GM12878 (cell line): ENCODE measurements around the gene CAMTA1. TPM values are rescaled to one million over a fixed set of nuclear protein-coding genes. Genes with fewer than 3 reads are reported as not detected.

ENCODE experiments used
- ATAC-seq: fragments of 200-7000 bp; cut with Tn5 transposase; 3 replicates; pipeline ENCODE4 v1.9.1; 2020; ENCODE audit warnings: mild to moderate bottlenecking, moderate library complexity
- BruUV-seq: library from RNA; stranded (reverse); fragments of 400-500 nt; replicated peaks from 2 replicates; lab custom pipeline; 2021; lab: Mats Ljungman, UMichigan
- CTCF ChIA-PET: fragments of 300-600 bp; sonication (Branson Sonifier 250); formaldehyde crosslinking; extraction: SDS; loops from one replicate; lab custom pipeline; 2021; ENCODE audit warnings: inconsistent platforms; lab: Yijun Ruan, JAX
- POLR2A ChIA-PET: fragments of 350-600 bp; formaldehyde crosslinking; extraction: SDS; loops from one replicate; lab custom pipeline; 2021; ENCODE audit warnings: inconsistent platforms; lab: Charles Lee
- RAD21 ChIA-PET: fragments of 300-600 bp; sonication (Branson Sonifier 250); formaldehyde crosslinking; loops from one replicate; lab custom pipeline; 2023; ENCODE audit warnings: antibody characterized with exemption; ENCODE audit not compliant: unreplicated experiment; lab: Charles Lee
- SMC1A ChIA-PET: fragments of 300-600 bp; sonication (Branson Sonifier 250); formaldehyde crosslinking; loops from one replicate; lab custom pipeline; 2023; ENCODE audit not compliant: unreplicated experiment, uncharacterized antibody; lab: Charles Lee
- DNase-seq: peaks from one replicate; pipeline ENCODE4 v3.0.0-alpha.2; 2011; ENCODE audit warnings: low read depth, low spot score
- FAIRE-seq: peaks from 3 replicates; lab custom pipeline; 2011; peaks lifted over from hg19 to GRCh38; lab: Jason Lieb, UNC
- H2AFZ ChIP-seq: 2 replicates; pipeline ENCODE4 v1.6.0; 2011; ENCODE audit warnings: low read depth, low read length, control low read depth; ENCODE audit not compliant: control insufficient read depth
- H3K27ac ChIP-seq: 2 replicates; pipeline ENCODE4 v1.5.1; 2011; ENCODE audit warnings: control low read depth; ENCODE audit not compliant: control insufficient read depth, insufficient read depth
- H3K27me3 ChIP-seq, 2 experiments: replicated peaks in 1 of 2; 2 replicates each; pipeline versions ENCODE4 v1.6.0 to v1.6.1; 2011; ENCODE audit warnings: low read length in 1 of 2; ENCODE audit not compliant: control insufficient read depth in 2 of 2, insufficient read depth in 2 of 2
- H3K36me3 ChIP-seq, 2 experiments: 2 replicates each; pipeline ENCODE4 v1.5.1; 2011; ENCODE audit warnings: low read length in 1 of 2; ENCODE audit not compliant: control insufficient read depth in 2 of 2, insufficient read depth in 2 of 2
- H3K4me1 ChIP-seq: 2 replicates; pipeline ENCODE4 v1.6.1; 2011; ENCODE audit warnings: mild to moderate bottlenecking, low read length, moderate library complexity, mixed read lengths; ENCODE audit not compliant: control insufficient read depth, insufficient read depth
- H3K4me2 ChIP-seq: 2 replicates; pipeline ENCODE4 v1.6.0; 2011; ENCODE audit warnings: control low read depth; ENCODE audit not compliant: control insufficient read depth, insufficient read depth
- H3K4me3 ChIP-seq: fragments of 200-600 bp; sonication (generic); 2 replicates; pipeline ENCODE4 v1.5.1; 2016
- H3K79me2 ChIP-seq: 2 replicates; pipeline ENCODE4 v1.6.0; 2011; ENCODE audit warnings: low read length; ENCODE audit not compliant: control insufficient read depth, insufficient read depth
- H3K9ac ChIP-seq: 2 replicates; pipeline ENCODE4 v1.8.0; 2011; ENCODE audit warnings: low read length, control low read depth, mixed read lengths; ENCODE audit not compliant: control insufficient read depth, insufficient read depth
- H3K9me3 ChIP-seq: replicated peaks from 3 replicates; pipeline ENCODE4 v1.5.1; 2011; ENCODE audit warnings: mild to moderate bottlenecking, low read length; ENCODE audit not compliant: control insufficient read depth, insufficient read depth
- H4K20me1 ChIP-seq: 2 replicates; pipeline ENCODE4 v1.6.0; 2011; ENCODE audit not compliant: control insufficient read depth, insufficient read depth
- CBX5 ChIP-seq: sonication (generic); IDR thresholded peaks from 2 replicates; pipeline ENCODE4 v1.6.1; 2016; ENCODE audit warnings: low read depth, moderate library complexity, mild to moderate bottlenecking, inconsistent platforms
- CHD2 ChIP-seq: IDR thresholded peaks from 2 replicates; pipeline ENCODE4 v1.6.1; 2011; ENCODE audit warnings: low read depth, low read length, improper control_type of control experiment, borderline replicate concordance
- EP300 ChIP-seq, 2 experiments: fragments of 150-350 bp in 1 of 2; IDR thresholded peaks; 2 replicates each; pipeline ENCODE4 v1.6.1; 2011 to 2012; ENCODE audit warnings: low read depth in 2 of 2, low read length in 2 of 2, borderline replicate concordance in 1 of 2, improper control_type of control experiment in 1 of 2, inconsistent platforms in 1 of 2; ENCODE audit not compliant: control insufficient read depth in 1 of 2
- FOS ChIP-seq: IDR thresholded peaks from 3 replicates; pipeline ENCODE4 v1.6.1; 2011; ENCODE audit warnings: borderline replicate concordance; ENCODE audit not compliant: insufficient read length; ENCODE audit errors: extremely low read depth
- IKZF2 ChIP-seq, 2 experiments: fragments of 450-650 bp; IDR thresholded peaks; 2 replicates each; pipeline ENCODE4 v1.6.1; 2017; ENCODE audit warnings: mild to moderate bottlenecking in 2 of 2, moderate library complexity in 2 of 2
- JUND ChIP-seq: IDR thresholded peaks from 2 replicates; pipeline ENCODE4 v1.6.1; 2012; ENCODE audit warnings: low read depth, mild to moderate bottlenecking, low read length, improper control_type of control experiment, moderate library complexity
- MYB ChIP-seq: fragments of 150-350 bp; IDR thresholded peaks from 2 replicates; pipeline ENCODE4 v1.6.1; 2014; ENCODE audit warnings: mild to moderate bottlenecking, low read depth, low read length, borderline replicate concordance
- NFXL1 ChIP-seq: fragments of 450-650 bp; IDR thresholded peaks from 2 replicates; pipeline ENCODE4 v1.6.1; 2017; ENCODE audit warnings: antibody characterized with exemption, mild to moderate bottlenecking, borderline replicate concordance
- NRF1 ChIP-seq: conservative IDR thresholded peaks from 2 replicates; pipeline ENCODE4 v1.6.1; 2011; ENCODE audit warnings: mild to moderate bottlenecking, low read depth, low read length, improper control_type of control experiment
- PAX8 ChIP-seq: fragments of 450-650 bp; IDR thresholded peaks from 2 replicates; pipeline ENCODE4 v1.6.1; 2017; ENCODE audit warnings: mild to moderate bottlenecking, moderate library complexity
- POLR2A ChIP-seq: IDR thresholded peaks from 2 replicates; pipeline ENCODE4 v1.6.1; 2011; ENCODE audit warnings: low read depth, mild to moderate bottlenecking, low read length
- RFX5 ChIP-seq: IDR thresholded peaks from 2 replicates; pipeline ENCODE4 v1.6.1; 2011; ENCODE audit warnings: low read depth, low read length, improper control_type of control experiment
- SIX5 ChIP-seq: IDR thresholded peaks from 2 replicates; pipeline ENCODE4 v1.6.1; 2011; ENCODE audit warnings: mild to moderate bottlenecking, low read depth, low read length, moderate library complexity; ENCODE audit not compliant: severe bottlenecking
- TCF3 ChIP-seq: IDR thresholded peaks from 2 replicates; pipeline ENCODE4 v1.6.1; 2012; ENCODE audit warnings: low read depth, mild to moderate bottlenecking, low read length, borderline replicate concordance; ENCODE audit not compliant: insufficient read depth
- YBX1 ChIP-seq: fragments of 450-650 bp; IDR thresholded peaks from 2 replicates; pipeline ENCODE4 v1.6.1; 2016; ENCODE audit warnings: antibody characterized with exemption
- ZNF207 ChIP-seq: fragments of 450-650 bp; IDR thresholded peaks from 2 replicates; pipeline ENCODE4 v1.6.1; 2014; ENCODE audit warnings: antibody characterized with exemption, mild to moderate bottlenecking, borderline replicate concordance
- ZNF384 ChIP-seq: IDR thresholded peaks from 2 replicates; pipeline ENCODE4 v1.6.1; 2012; ENCODE audit warnings: low read depth, mild to moderate bottlenecking, low read length, improper control_type of control experiment, borderline replicate concordance
- WGBS: methylation state at CpG from one replicate; pipeline ENCODE4 v1.1.6; 2016; ENCODE audit warnings: low lambda C conversion rate; ENCODE audit not compliant: insufficient replicate concordance, insufficient coverage; ENCODE audit errors: missing lambda C conversion rate; 5-methylcytosine and 5-hydroxymethylcytosine counted together
- in situ Hi-C: fragments of 300-500 bp; cut with MboI; formaldehyde crosslinking; loops from 9 replicates; pipeline ENCODE4 v1.14.3; 2018; ENCODE audit warnings: mixed read lengths
- intact Hi-C: fragments of 100-400 bp; cut with micrococcal nuclease; formaldehyde crosslinking; loops from one replicate; pipeline ENCODE4 v1.14.2; 2022; ENCODE audit not compliant: unreplicated experiment
- polyA plus RNA-seq, 11 experiments: library from polyadenylated mRNA; depleted of rRNA in 4 of 11; unstranded in 6 of 11; stranded (reverse) in 5 of 11; fragments of >200 nt; fragmentation: Nextera tagmentation in 4 of 11; fragmentation: Illumina TruSeq in 1 of 11; extraction: Ambion mirVana in 4 of 11; extraction: Trizol in 1 of 11; gene quantifications; 1 replicate in 1 of 11; 2 replicates in 10 of 11; pipeline versions ENCODE4 v1.2.1 to v1.2.3, GENCODE V29; 2011 to 2016; ENCODE audit warnings: inconsistent platforms in 2 of 11, missing spikeins in 2 of 11, low read depth in 1 of 11
- total RNA-seq, 4 experiments: library from RNA; depleted of rRNA in 3 of 4; stranded (reverse); fragments of >200 nt in 3 of 4; fragmentation: Illumina TruSeq in 1 of 4; extraction: Trizol in 1 of 4; gene quantifications; 2 replicates each; pipeline versions ENCODE4 v1.2.1 to v1.2.3, GENCODE V29; 2013 to 2021
- TF ChIP-seq, protein P1 (sequence below): IDR thresholded peaks from 2 replicates; pipeline ENCODE4 v1.6.1; 2012; ENCODE audit warnings: low read depth, low read length, improper control_type of control experiment

CAMTA1 gene
- total and polyA plus RNA-seq, 10 of the 15 experiments (the other 5 are each of a cell fraction or from before 2014, with no cell fraction given) = 37.7 to 148 (median 76.4) TPM

DNA sequence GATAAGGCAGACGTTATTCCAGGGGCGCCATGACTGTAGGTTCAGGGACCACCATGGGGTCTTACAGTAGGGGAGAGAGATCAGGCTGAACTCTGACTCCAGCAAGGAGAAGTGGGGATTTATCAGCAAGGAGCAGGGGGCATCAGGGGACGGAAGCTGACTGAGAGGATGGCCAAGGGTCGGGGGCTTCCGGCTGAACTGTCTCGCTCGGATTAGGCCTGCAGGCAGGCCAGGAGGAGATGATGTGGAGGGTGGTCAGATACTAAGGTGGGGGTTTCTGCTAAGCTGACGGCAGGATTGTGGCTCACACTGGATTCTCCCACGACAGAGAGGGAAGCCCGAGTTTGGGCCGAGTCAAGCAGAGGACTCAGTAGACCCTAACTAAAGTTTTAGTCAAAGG, 798.9 kb downstream of the CAMTA1 start:
- no peaks in the 10 kb centered on the region for H3K4me1 ChIP-seq
- no peak overlapping the region for H3K4me2 ChIP-seq
- no peaks in the 10 kb centered on the region for H3K36me3 ChIP-seq
- FAIRE-seq (no peak), DNase-seq (no peak), ATAC-seq (no peak)
- no peaks in the 10 kb centered on the region; a peak in 1 of 4 replicates for H3K27me3 ChIP-seq
- H3K9me3 ChIP-seq = no peaks in the 10 kb centered on the region
- WGBS = 18% methylated on average over 11 of the region's 11 CpGs
- BruUV-seq = no TSS peak
- in situ Hi-C loops (no loop called here), intact Hi-C loops (no loop called here)
- H3K4me3 ChIP-seq = no peak overlapping the region
- ChIA-PET CTCF (interaction anchor here (1.1 kb wide), 1 partner anchor 8 kb away, joined by 3 read pairs; no protein-coding TSS in a partner anchor), POLR2A (no interaction called here), SMC1A (no interaction called here), RAD21 (no interaction called here)
- no peaks in the 10 kb centered on the region for H3K79me2 ChIP-seq
- TF ChIP-seq PAX8 (no peak), YBX1 (no peak), EP300 (IDR thresholded peaks at IDR 0.05; ENCODE audit: borderline replicate concordance in 1 of 2, control insufficient read depth in 1 of 2, low read depth in 2 of 2, low read length in 2 of 2) (no peak), TCF3 (no peak), CHD2 (no peak), MYB (no peak), CBX5 (no peak)
- H4K20me1 ChIP-seq = no peaks in the 10 kb centered on the region
- no peak overlapping the region for H3K9ac ChIP-seq
- no peak overlapping the region for H3K27ac ChIP-seq
- H2AFZ ChIP-seq = no peak overlapping the region

DNA sequence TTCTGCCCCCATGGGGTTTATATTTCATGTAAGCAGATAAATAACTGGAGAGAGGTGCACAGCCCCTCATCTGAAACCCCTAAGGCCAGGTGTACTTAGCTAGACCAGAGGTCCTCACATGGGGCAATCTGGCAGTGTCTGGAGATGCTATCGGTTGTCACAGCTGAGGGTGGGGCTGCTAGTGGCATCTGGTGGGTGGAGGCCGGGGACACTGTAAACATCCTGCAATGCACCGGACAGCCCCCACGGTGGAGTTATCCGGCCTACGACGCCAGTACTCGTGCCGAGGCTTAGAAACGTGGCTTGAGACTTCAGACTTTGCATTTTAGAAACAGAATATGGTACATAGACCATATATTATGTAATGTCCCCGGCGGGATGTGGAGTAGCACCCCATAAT, 799.4 kb downstream of the CAMTA1 start:
- H3K27ac ChIP-seq = no peak overlapping the region
- RAD21 ChIA-PET = no interaction called here
- no peak overlapping the region for H2AFZ ChIP-seq
- no peak for ATAC-seq
- intact Hi-C loops (no loop called here), in situ Hi-C loops (no loop called here)
- POLR2A ChIA-PET = no interaction called here
- SMC1A ChIA-PET = no interaction called here
- no peak overlapping the region for H3K9ac ChIP-seq
- peaks cover 0 to 2% of the 10 kb centered on the region in 2 experiments; a peak in 1 of 4 replicates for H3K27me3 ChIP-seq
- H3K79me2 ChIP-seq = no peaks in the 10 kb centered on the region
- no peaks in the 10 kb centered on the region for H4K20me1 ChIP-seq
- no peak for DNase-seq
- no TSS peak for BruUV-seq
- H3K4me3 ChIP-seq = no peak overlapping the region
- H3K4me1 ChIP-seq = no peaks in the 10 kb centered on the region
- H3K36me3 ChIP-seq = no peaks in the 10 kb centered on the region
- CTCF ChIA-PET = interaction anchor here (1.1 kb wide), 1 partner anchor 8 kb away, joined by 3 read pairs; no protein-coding TSS in a partner anchor
- H3K9me3 ChIP-seq = no peaks in the 10 kb centered on the region
- 47% methylated on average over 12 of the region's 12 CpGs for WGBS
- H3K4me2 ChIP-seq = no peak overlapping the region
- FAIRE-seq = no peak
- no peak for TF ChIP-seq NFXL1
- no peak for TF ChIP-seq SIX5
- no peak for TF ChIP-seq POLR2A
- TF ChIP-seq JUND = no peak
- TF ChIP-seq RFX5 = no peak
- TF ChIP-seq, protein P1, sequence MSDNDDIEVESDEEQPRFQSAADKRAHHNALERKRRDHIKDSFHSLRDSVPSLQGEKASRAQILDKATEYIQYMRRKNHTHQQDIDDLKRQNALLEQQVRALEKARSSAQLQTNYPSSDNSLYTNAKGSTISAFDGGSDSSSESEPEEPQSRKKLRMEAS = no peak
- TF ChIP-seq ZNF384 = no peak
- TF ChIP-seq FOS = no peak
- no peak for TF ChIP-seq ZNF207
- TF ChIP-seq IKZF2 (IDR thresholded peaks at IDR 0.05) = no peak
- TF ChIP-seq NRF1 = no peak
